ENCODE results near the gene MUS81. TPM values are rescaled to one million over a fixed set of nuclear protein-coding genes. Genes with fewer than 3 reads are reported as not detected.

Gene MUS81
- total and polyA plus RNA-seq, 9 of the 15 experiments (the other 6 are each of a cell fraction or from before 2014, with no cell fraction given) = 13.4 to 118 (median 53.7) TPM

GRCh38 chr11:65884716-65885092, 24.5 kb downstream of the MUS81 start (continued):
- TF ChIP-seq SAFB2 (IDR thresholded peaks at IDR 0.05; ENCODE audit: borderline replicate concordance, low read depth, low read length, severe bottlenecking) (no peak), NBN (IDR thresholded peaks at IDR 0.05; ENCODE audit: low read depth) (0 out of 2 replicates have a peak, but pooled peaks have one; percentile 44), POU5F1 (IDR thresholded peaks at IDR 0.05; ENCODE audit: borderline replicate concordance, low read depth, low read length, partially characterized antibody) (no peak), CREM (IDR thresholded peaks at IDR 0.05; ENCODE audit: low read depth) (peak; percentile 71), ZNF740 (CRISPR knock-in tag; IDR thresholded peaks at IDR 0.05) (0 out of 2 replicates have a peak, but pooled peaks have one; percentile 38), ZNF740 (tag; IDR thresholded peaks at IDR 0.05) (no peak), DEAF1 (CRISPR knock-in tag; IDR thresholded peaks at IDR 0.05) (peak; percentile 78), ZBTB7A (IDR thresholded peaks at IDR 0.05; ENCODE audit: borderline replicate concordance, control insufficient read depth, low read depth, low read length) (peak; percentile 38; the same call in 1 of the 2 replicates), BHLHE40 (IDR thresholded peaks at IDR 0.05; ENCODE audit: low read length) (0 out of 2 replicates have a peak, but pooled peaks have one; percentile 31), POLR3G (IDR thresholded peaks at IDR 0.05; ENCODE audit: extremely low read depth, insufficient read length, insufficient replicate concordance) (no peak), SP1 (CRISPR knock-in tag; IDR thresholded peaks at IDR 0.05) (peak; percentile 39; the same call in 1 of the 2 replicates), TBP (optimal IDR thresholded peaks at IDR 0.05; ENCODE audit: low read depth, low read length) (peak; percentile 36), ZNF224 (CRISPR knock-in tag; IDR thresholded peaks at IDR 0.05) (no peak), ESRRA (IDR thresholded peaks at IDR 0.05; ENCODE audit: borderline replicate concordance, low read depth) (peak; percentile 67), NONO (IDR thresholded peaks at IDR 0.05; ENCODE audit: low read depth in 2 of 2, low read length in 1 of 2) (no peak)
- TF ChIP-seq, protein P1, sequence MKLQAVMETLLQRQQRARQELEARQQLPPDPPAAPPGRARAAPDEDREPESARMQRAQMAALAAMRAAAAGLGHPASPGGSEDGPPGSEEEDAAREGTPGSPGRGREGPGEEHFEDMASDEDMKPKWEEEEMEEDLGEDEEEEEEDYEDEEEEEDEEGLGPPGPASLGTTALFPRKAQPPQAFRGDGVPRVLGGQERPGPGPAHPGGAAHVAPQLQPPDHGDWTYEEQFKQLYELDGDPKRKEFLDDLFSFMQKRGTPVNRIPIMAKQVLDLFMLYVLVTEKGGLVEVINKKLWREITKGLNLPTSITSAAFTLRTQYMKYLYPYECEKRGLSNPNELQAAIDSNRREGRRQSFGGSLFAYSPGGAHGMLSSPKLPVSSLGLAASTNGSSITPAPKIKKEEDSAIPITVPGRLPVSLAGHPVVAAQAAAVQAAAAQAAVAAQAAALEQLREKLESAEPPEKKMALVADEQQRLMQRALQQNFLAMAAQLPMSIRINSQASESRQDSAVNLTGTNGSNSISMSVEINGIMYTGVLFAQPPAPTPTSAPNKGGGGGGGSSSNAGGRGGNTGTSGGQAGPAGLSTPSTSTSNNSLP (IDR thresholded peaks at IDR 0.05; ENCODE audit: borderline replicate concordance, low read depth, low read length) = no peak
- TF ChIP-seq, protein P2, sequence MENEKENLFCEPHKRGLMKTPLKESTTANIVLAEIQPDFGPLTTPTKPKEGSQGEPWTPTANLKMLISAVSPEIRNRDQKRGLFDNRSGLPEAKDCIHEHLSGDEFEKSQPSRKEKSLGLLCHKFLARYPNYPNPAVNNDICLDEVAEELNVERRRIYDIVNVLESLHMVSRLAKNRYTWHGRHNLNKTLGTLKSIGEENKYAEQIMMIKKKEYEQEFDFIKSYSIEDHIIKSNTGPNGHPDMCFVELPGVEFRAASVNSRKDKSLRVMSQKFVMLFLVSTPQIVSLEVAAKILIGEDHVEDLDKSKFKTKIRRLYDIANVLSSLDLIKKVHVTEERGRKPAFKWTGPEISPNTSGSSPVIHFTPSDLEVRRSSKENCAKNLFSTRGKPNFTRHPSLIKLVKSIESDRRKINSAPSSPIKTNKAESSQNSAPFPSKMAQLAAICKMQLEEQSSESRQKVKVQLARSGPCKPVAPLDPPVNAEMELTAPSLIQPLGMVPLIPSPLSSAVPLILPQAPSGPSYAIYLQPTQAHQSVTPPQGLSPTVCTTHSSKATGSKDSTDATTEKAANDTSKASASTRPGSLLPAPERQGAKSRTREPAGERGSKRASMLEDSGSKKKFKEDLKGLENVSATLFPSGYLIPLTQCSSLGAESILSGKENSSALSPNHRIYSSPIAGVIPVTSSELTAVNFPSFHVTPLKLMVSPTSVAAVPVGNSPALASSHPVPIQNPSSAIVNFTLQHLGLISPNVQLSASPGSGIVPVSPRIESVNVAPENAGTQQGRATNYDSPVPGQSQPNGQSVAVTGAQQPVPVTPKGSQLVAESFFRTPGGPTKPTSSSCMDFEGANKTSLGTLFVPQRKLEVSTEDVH (IDR thresholded peaks at IDR 0.05; ENCODE audit: low read depth, partially characterized antibody) = peak; percentile 51
- TF ChIP-seq, protein P3, sequence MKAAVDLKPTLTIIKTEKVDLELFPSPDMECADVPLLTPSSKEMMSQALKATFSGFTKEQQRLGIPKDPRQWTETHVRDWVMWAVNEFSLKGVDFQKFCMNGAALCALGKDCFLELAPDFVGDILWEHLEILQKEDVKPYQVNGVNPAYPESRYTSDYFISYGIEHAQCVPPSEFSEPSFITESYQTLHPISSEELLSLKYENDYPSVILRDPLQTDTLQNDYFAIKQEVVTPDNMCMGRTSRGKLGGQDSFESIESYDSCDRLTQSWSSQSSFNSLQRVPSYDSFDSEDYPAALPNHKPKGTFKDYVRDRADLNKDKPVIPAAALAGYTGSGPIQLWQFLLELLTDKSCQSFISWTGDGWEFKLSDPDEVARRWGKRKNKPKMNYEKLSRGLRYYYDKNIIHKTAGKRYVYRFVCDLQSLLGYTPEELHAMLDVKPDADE (conservative IDR thresholded peaks at IDR 0.05; ENCODE audit: control insufficient read depth, low read depth, low read length) = peak; percentile 15; the same call in 1 of the 2 replicates
